Parathyroid adenoma (tissue), 2 donors: ENCODE measurements around the gene MCM9.
"Not testable (repeated sequence)": the region's sequence is repeated elsewhere in the genome, so short reads cannot be mapped to it uniquely, and the experiment has no call there.

Experiments used
- H2AFZ ChIP-seq: fragments of 300-600 bp; sonication (generic); one replicate; pipeline ENCODE4 v1.7.0; 2017; ENCODE audit warnings: antibody characterized with exemption, mild to moderate bottlenecking
- H3K27ac ChIP-seq: fragments of 300-600 bp; sonication (generic); one replicate; pipeline ENCODE4 v1.7.0; 2017
- H3K27me3 ChIP-seq: fragments of 300-600 bp; sonication (generic); one replicate; pipeline ENCODE4 v1.7.0; 2017; ENCODE audit warnings: low read length; ENCODE audit not compliant: control insufficient read depth, insufficient read depth
- H3K36me3 ChIP-seq: fragments of 300-600 bp; sonication (generic); one replicate; pipeline ENCODE4 v1.7.0; 2017; ENCODE audit warnings: low read length; ENCODE audit not compliant: control insufficient read depth, insufficient read depth
- H3K4me1 ChIP-seq: fragments of 300-600 bp; sonication (generic); one replicate; pipeline ENCODE4 v1.7.0; 2017; ENCODE audit warnings: control low read depth
- H3K4me2 ChIP-seq: fragments of 300-600 bp; sonication (generic); one replicate; pipeline ENCODE4 v1.7.0; 2017; ENCODE audit warnings: low read length
- H3K4me3 ChIP-seq: fragments of 300-600 bp; sonication (generic); one replicate; pipeline ENCODE4 v1.7.0; 2017; ENCODE audit warnings: low read depth, low read length
- H3K79me2 ChIP-seq: fragments of 300-600 bp; sonication (generic); one replicate; pipeline ENCODE4 v1.7.0; 2017; ENCODE audit warnings: control low read depth
- H3K9ac ChIP-seq: fragments of 300-600 bp; sonication (generic); one replicate; pipeline ENCODE4 v1.7.0; 2017; ENCODE audit warnings: mild to moderate bottlenecking
- H3K9me3 ChIP-seq: fragments of 300-600 bp; sonication (generic); one replicate; pipeline ENCODE4 v1.7.0; 2017; ENCODE audit warnings: low read length; ENCODE audit not compliant: control insufficient read depth
- CTCF ChIP-seq: fragments of 300-600 bp; sonication (generic); IDR thresholded peaks from one replicate; pipeline ENCODE4 v1.7.0; 2017; ENCODE audit warnings: antibody characterized with exemption, mild to moderate bottlenecking
- donor health status: primary hyperparathyroidism.

Gene MCM9

DNA sequence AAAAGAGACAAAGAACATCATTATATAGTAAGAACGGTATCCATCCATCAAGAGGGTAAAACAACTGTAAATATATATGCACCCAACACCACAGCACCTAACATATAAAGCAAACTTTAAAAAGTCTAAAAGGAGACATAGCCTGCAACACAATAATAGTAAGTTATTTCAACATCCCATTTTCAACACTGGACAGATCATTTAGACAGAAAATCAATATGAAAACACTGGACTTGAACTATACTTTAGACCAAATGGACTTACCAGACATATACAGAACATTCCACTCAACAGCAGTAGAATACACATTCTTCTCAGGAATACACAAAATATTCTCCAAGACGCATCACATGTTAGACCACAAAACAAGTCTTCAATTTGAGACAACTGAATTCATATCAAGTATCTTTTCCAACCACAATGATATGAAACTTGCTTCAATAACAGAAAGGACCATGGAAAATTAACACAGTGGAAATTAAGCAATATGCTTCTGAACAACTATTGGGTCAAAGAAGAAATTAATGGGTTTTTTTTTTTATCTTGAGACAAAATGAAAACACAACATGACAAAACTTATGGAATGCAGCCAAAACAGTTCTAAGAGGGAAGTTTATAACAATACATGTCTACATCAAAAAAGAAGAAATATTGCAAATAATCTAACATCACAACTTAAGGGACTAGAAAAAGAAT is 64.9 kb downstream of the MCM9 start:
- H3K27ac ChIP-seq: no peak overlapping the region

GRCh38 chr6:118869350-118869749 is 65.6 kb downstream of the MCM9 start:
- Histone ChIP-seq H3K27me3 (no peaks in the 10 kb centered on the region), H3K9me3 (no peaks in the 10 kb centered on the region), H3K4me1 (peaks cover 12% of the 10 kb centered on the region), H2AFZ (no peak overlapping the region), H3K27ac (no peak overlapping the region), H3K4me2 (no peak overlapping the region), H3K9ac (no peak overlapping the region), H3K36me3 (no peaks in the 10 kb centered on the region), H3K79me2 (peaks cover 15% of the 10 kb centered on the region), H3K4me3 (no peak overlapping the region)
- TF ChIP-seq CTCF: no peak

More for the DNA sequence above, 64.9 kb downstream of the MCM9 start:
- Histone ChIP-seq H2AFZ (no peak overlapping the region), H3K4me2 (no peak overlapping the region), H3K9ac (no peak overlapping the region), H3K9me3 (no peaks in the 10 kb centered on the region), H3K36me3 (no peaks in the 10 kb centered on the region), H3K27me3 (no peaks in the 10 kb centered on the region), H3K4me1 (peaks cover 6% of the 10 kb centered on the region), H3K79me2 (peaks cover 19% of the 10 kb centered on the region), H3K4me3 (no peak overlapping the region)
- TF ChIP-seq CTCF: no peak

GRCh38 chr6:118868901-118869300 is 66.1 kb downstream of the MCM9 start:
- not testable (repeated sequence) for H3K9ac ChIP-seq, H3K27me3 ChIP-seq, H3K36me3 ChIP-seq, H3K4me3 ChIP-seq, H3K4me2 ChIP-seq, H3K27ac ChIP-seq, H2AFZ ChIP-seq, H3K9me3 ChIP-seq
- Histone ChIP-seq H3K4me1 (peaks cover 13% of the 10 kb centered on the region), H3K79me2 (peaks cover 15% of the 10 kb centered on the region)

DNA sequence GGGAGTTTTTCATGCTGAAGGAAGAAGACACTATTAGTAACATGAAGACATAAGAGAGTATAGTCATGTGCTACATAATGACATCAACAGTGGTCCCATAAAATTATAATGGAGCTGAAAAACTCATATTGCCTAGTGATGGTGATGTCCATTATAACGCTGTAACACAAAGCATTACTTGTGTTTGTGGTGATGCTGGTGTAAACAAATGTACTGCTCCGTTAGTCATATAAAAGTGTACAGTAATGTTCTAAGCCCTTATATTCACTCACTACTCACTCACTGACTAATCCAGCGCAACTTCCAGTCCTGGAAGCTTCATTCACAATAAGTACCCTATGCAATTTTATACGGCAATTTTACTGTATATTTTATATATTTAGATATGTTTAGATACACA is 67.8 kb downstream of the MCM9 start:
- no peaks in the 10 kb centered on the region for H3K9me3 ChIP-seq
- TF ChIP-seq CTCF: no peak
- H3K27ac ChIP-seq: no peak overlapping the region
- no peak overlapping the region for H2AFZ ChIP-seq
- peaks cover 13% of the 10 kb centered on the region for H3K4me1 ChIP-seq
- H3K27me3 ChIP-seq: no peaks in the 10 kb centered on the region
- H3K9ac ChIP-seq: no peak overlapping the region
- H3K4me2 ChIP-seq: no peak overlapping the region
- H3K36me3 ChIP-seq: no peaks in the 10 kb centered on the region
- H3K79me2 ChIP-seq: peaks cover 15% of the 10 kb centered on the region
- no peak overlapping the region for H3K4me3 ChIP-seq

DNA sequence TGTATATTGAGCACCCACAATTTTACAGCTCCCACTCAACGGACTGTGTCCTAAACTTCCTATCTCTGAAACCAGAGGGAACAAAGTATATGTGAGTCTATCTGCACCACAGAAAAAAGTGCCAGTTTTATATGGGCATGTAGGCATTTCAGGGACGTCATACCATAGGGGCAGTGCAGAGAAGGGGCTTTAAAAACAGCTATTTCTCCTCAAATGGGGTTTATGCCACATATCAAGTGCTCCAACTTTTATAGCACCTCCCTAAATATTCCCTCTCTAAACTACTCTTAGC is 69.9 kb downstream of the MCM9 start:
- no peaks in the 10 kb centered on the region for H3K27me3 ChIP-seq

More for the DNA sequence above, 69.9 kb downstream of the MCM9 start:
- peak overlapping the region; percentile 68 for H2AFZ ChIP-seq
- H3K36me3 ChIP-seq: no peaks in the 10 kb centered on the region
- no peak overlapping the region for H3K4me3 ChIP-seq
- H3K4me2 ChIP-seq: peak overlapping the region; percentile 50
- no peaks in the 10 kb centered on the region for H3K9me3 ChIP-seq
- peaks cover 17% of the 10 kb centered on the region for H3K79me2 ChIP-seq
- peak overlapping the region; percentile 68 for H3K27ac ChIP-seq
- H3K9ac ChIP-seq: no peak overlapping the region
- no peak for TF ChIP-seq CTCF
- H3K4me1 ChIP-seq: peaks cover 13% of the 10 kb centered on the region
